Thyroid gland (tissue), 4 donors: ENCODE data around the gene U2SURP.
A peak's percentile ranks its signal among the peaks of the same experiment; 100 is the strongest.

ENCODE experiments used
- POLR2A ChIP-seq, 2 donors: fragments of 450-650 bp; IDR thresholded peaks; one replicate each; pipeline ENCODE4 v1.6.1; 2017; ENCODE audit warnings: antibody characterized with exemption in 2 of 2, mild to moderate bottlenecking in 2 of 2, moderate library complexity in 1 of 2
- TF ChIP-seq, protein P1 (sequence below), 6 experiments: fragments of 200-600 bp in 3 of 6; fragments of 450-650 bp in 3 of 6; sonication (generic) in 3 of 6; IDR thresholded peaks; one replicate each; pipeline ENCODE4 v1.5.1; 2016 to 2019; ENCODE audit warnings: antibody characterized with exemption in 6 of 6, mild to moderate bottlenecking in 2 of 6, inconsistent platforms in 1 of 6, moderate library complexity in 1 of 6

DNA sequence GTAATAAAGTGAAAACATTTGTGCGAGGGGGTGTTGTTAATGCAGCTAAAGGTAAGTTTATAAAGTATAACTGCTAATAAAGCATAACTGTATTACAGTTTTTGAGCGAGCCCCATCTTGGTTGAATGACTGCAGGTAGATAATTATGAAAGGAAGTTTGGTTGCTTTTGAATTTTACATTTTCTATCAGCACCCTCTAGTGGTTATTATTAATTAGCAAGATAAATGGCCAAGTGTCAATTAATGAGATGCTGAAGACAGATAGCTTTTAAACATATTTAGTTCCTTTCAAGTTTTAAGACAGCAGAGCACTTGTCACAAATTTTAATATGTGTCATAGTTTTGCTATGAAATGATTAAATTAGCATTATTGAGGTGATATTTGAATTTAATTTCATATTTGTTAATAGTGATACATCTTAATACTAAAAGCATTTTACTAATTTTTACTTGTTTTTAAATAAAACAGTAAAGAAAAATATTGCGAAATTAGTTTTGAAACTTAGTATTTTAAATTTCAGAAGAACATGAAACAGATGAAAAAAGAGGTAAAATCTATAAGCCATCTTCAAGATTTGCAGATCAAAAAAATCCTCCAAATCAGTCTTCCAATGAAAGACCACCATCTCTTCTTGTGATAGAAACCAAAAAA lies 15.1 kb downstream of the U2SURP start:
- TF ChIP-seq, protein P1, sequence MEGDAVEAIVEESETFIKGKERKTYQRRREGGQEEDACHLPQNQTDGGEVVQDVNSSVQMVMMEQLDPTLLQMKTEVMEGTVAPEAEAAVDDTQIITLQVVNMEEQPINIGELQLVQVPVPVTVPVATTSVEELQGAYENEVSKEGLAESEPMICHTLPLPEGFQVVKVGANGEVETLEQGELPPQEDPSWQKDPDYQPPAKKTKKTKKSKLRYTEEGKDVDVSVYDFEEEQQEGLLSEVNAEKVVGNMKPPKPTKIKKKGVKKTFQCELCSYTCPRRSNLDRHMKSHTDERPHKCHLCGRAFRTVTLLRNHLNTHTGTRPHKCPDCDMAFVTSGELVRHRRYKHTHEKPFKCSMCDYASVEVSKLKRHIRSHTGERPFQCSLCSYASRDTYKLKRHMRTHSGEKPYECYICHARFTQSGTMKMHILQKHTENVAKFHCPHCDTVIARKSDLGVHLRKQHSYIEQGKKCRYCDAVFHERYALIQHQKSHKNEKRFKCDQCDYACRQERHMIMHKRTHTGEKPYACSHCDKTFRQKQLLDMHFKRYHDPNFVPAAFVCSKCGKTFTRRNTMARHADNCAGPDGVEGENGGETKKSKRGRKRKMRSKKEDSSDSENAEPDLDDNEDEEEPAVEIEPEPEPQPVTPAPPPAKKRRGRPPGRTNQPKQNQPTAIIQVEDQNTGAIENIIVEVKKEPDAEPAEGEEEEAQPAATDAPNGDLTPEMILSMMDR (IDR thresholded peaks at IDR 0.05) = peak in 4 of 6 experiments; percentile 21 to 54 (median 38)
- TF ChIP-seq POLR2A (IDR thresholded peaks at IDR 0.05) = no peak
